ENCODE results near the gene COA4.

Gene COA4

GRCh38 chr11:73902303-73902702 is 25.7 kb upstream of the COA4 start (continued):
- no peak for TF ChIP-seq TOX (CRISPR knock-in tag; IDR thresholded peaks at IDR 0.05; ENCODE audit: borderline replicate concordance)
- TF ChIP-seq ISL1 (CRISPR knock-in tag; IDR thresholded peaks at IDR 0.05), result no peak
- TF ChIP-seq TCF4 (CRISPR knock-in tag; IDR thresholded peaks at IDR 0.05; ENCODE audit: borderline replicate concordance), result no peak
- no peak for TF ChIP-seq SNAI2 (CRISPR knock-in tag; IDR thresholded peaks at IDR 0.05)
- no peak for TF ChIP-seq ZNF70 (CRISPR knock-in tag; IDR thresholded peaks at IDR 0.05)
- TF ChIP-seq ZFP30 (CRISPR knock-in tag; IDR thresholded peaks at IDR 0.05), result no peak
- no peak for TF ChIP-seq RARB (CRISPR knock-in tag; IDR thresholded peaks at IDR 0.05)
- no peak for TF ChIP-seq ARNTL (CRISPR knock-in tag; IDR thresholded peaks at IDR 0.05; ENCODE audit: borderline replicate concordance, low read depth)

- no peak for ATAC-seq
- TF ChIP-seq ESRRG (CRISPR knock-in tag; IDR thresholded peaks at IDR 0.05), result no peak
- no peak for TF ChIP-seq POU6F1 (CRISPR knock-in tag; IDR thresholded peaks at IDR 0.05; ENCODE audit: borderline replicate concordance, low read depth)
- no peak for TF ChIP-seq ISL1 (CRISPR knock-in tag; IDR thresholded peaks at IDR 0.05)
- no peak for TF ChIP-seq SNAI2 (CRISPR knock-in tag; IDR thresholded peaks at IDR 0.05)
- no peak for TF ChIP-seq TCF4 (CRISPR knock-in tag; IDR thresholded peaks at IDR 0.05; ENCODE audit: borderline replicate concordance)
- TF ChIP-seq ZFP3 (CRISPR knock-in tag; IDR thresholded peaks at IDR 0.05), result no peak
- no peak for TF ChIP-seq TSHZ2 (CRISPR knock-in tag; IDR thresholded peaks at IDR 0.05)
- TF ChIP-seq ZNF565 (CRISPR knock-in tag; conservative IDR thresholded peaks at IDR 0.05; ENCODE audit: low read depth), result no peak
- no peak for TF ChIP-seq PATZ1 (CRISPR knock-in tag; IDR thresholded peaks at IDR 0.05; ENCODE audit: borderline replicate concordance)
Measured at GRCh38 chr11:73894725-73895335, 18.2 kb upstream of the COA4 start.

- no peak for ATAC-seq
- TF ChIP-seq ESRRG (CRISPR knock-in tag; IDR thresholded peaks at IDR 0.05) (no peak), ARNTL (CRISPR knock-in tag; IDR thresholded peaks at IDR 0.05; ENCODE audit: borderline replicate concordance, low read depth) (no peak)
Measured at GRCh38 chr11:73893041-73893440, 16.4 kb upstream of the COA4 start.

GRCh38 chr11:73889536-73889935 is 12.9 kb upstream of the COA4 start:
- TF ChIP-seq TOX (CRISPR knock-in tag; IDR thresholded peaks at IDR 0.05; ENCODE audit: borderline replicate concordance), result no peak
- no peak for TF ChIP-seq POU6F1 (CRISPR knock-in tag; IDR thresholded peaks at IDR 0.05; ENCODE audit: borderline replicate concordance, low read depth)
- TF ChIP-seq TCF4 (CRISPR knock-in tag; IDR thresholded peaks at IDR 0.05; ENCODE audit: borderline replicate concordance), result no peak
- TF ChIP-seq ZNF565 (CRISPR knock-in tag; conservative IDR thresholded peaks at IDR 0.05; ENCODE audit: low read depth), result no peak
- TF ChIP-seq RARB (CRISPR knock-in tag; IDR thresholded peaks at IDR 0.05), result no peak
- no peak for TF ChIP-seq ZNF8 (CRISPR knock-in tag; IDR thresholded peaks at IDR 0.05)
- no peak for TF ChIP-seq BACH2 (CRISPR knock-in tag; IDR thresholded peaks at IDR 0.05; ENCODE audit: borderline replicate concordance)
- TF ChIP-seq CSDC2 (CRISPR knock-in tag; IDR thresholded peaks at IDR 0.05), result no peak
- TF ChIP-seq ISL1 (CRISPR knock-in tag; IDR thresholded peaks at IDR 0.05), result no peak
- TF ChIP-seq PATZ1 (CRISPR knock-in tag; IDR thresholded peaks at IDR 0.05; ENCODE audit: borderline replicate concordance), result no peak
- TF ChIP-seq OSR1 (CRISPR knock-in tag; IDR thresholded peaks at IDR 0.05), result no peak
- no peak for TF ChIP-seq TSHZ2 (CRISPR knock-in tag; IDR thresholded peaks at IDR 0.05)
- no peak for TF ChIP-seq ZNF70 (CRISPR knock-in tag; IDR thresholded peaks at IDR 0.05)
- TF ChIP-seq ZFP3 (CRISPR knock-in tag; IDR thresholded peaks at IDR 0.05), result no peak
- no peak for TF ChIP-seq SNAI2 (CRISPR knock-in tag; IDR thresholded peaks at IDR 0.05)
- ATAC-seq, result no peak

Data from SK-N-SH treated with all-trans-retinoic acid at 6 μM for 48 hours (cell line).